ENCODE measurements around the gene DEFB128.

DEFB128 gene

DNA sequence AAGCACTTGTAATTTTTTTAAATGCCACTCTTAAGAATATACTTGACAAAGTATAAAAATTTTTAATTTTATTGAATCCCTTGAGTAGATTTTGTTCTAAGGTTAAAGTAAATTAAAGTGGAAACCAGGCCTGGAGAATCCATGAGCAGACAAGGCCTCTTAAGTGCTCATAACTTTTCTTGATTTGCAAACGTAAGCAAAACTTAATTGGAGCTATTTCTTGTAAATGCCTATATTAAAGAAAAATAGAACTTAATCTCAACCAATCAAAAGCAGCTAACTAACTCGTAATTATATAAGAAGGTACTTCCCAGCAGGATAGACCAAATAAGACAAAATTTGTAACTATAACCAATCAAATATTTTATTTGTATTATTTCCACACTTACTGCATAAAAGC lies 24.9 kb upstream of the DEFB128 start:
- TF ChIP-seq TAF1 (IDR thresholded peaks at IDR 0.05; ENCODE audit: borderline replicate concordance, insufficient read depth, low read length), result no peak
- no peak for TF ChIP-seq POLR2AphosphoS5 (IDR thresholded peaks at IDR 0.05; ENCODE audit: low read depth, low read length)
- no peak for TF ChIP-seq SIN3A (IDR thresholded peaks at IDR 0.05; ENCODE audit: borderline replicate concordance, insufficient read depth, low read length)
- no peak for TF ChIP-seq FOXP2 (optimal IDR thresholded peaks at IDR 0.05; ENCODE audit: borderline replicate concordance, extremely low read depth, extremely low read length, insufficient read depth)
- no peak for TF ChIP-seq REST (IDR thresholded peaks at IDR 0.05; ENCODE audit: insufficient read depth in 1 of 2, low read depth in 2 of 2, low read length in 2 of 2)

DNA sequence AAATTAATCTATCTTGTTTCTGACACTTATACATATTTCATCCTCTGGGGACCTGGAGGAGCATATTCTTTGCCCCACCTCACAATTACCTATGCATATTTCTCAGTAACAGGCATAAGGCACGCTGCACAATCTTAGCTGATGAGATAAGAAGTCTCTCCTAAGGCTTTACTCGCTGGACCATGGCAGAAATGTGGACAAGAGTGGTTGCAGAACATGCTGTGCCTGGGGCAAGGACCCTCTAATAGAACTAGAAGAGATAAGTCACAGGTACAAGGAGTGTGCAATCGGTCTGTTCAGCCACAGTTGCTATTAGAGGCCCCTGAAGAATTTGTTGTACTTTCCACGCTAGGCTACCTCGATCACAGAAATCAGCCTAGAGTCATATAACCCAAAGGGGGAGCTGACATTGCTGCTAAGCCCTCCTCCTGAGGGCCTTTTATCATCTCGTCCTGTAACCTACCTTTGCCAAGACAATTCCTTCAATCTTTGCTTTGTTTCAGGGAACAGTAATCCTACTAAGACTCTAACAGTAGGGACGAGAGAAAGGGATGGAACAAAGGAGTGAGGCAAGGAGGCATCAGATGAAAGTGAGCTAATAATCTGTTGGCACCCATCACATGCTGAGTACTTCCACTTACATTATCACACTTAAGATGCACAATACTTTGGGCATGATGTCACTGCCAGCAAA lies 21.4 kb upstream of the DEFB128 start:
- TF ChIP-seq SIN3A (IDR thresholded peaks at IDR 0.05; ENCODE audit: borderline replicate concordance, insufficient read depth, low read length) (no peak), POLR2AphosphoS5 (IDR thresholded peaks at IDR 0.05; ENCODE audit: low read depth, low read length) (no peak), TAF1 (IDR thresholded peaks at IDR 0.05; ENCODE audit: borderline replicate concordance, insufficient read depth, low read length) (no peak), REST (IDR thresholded peaks at IDR 0.05; ENCODE audit: insufficient read depth in 1 of 2, low read depth in 2 of 2, low read length in 2 of 2) (no peak), FOXP2 (optimal IDR thresholded peaks at IDR 0.05; ENCODE audit: borderline replicate concordance, extremely low read depth, extremely low read length, insufficient read depth) (no peak)

DNA sequence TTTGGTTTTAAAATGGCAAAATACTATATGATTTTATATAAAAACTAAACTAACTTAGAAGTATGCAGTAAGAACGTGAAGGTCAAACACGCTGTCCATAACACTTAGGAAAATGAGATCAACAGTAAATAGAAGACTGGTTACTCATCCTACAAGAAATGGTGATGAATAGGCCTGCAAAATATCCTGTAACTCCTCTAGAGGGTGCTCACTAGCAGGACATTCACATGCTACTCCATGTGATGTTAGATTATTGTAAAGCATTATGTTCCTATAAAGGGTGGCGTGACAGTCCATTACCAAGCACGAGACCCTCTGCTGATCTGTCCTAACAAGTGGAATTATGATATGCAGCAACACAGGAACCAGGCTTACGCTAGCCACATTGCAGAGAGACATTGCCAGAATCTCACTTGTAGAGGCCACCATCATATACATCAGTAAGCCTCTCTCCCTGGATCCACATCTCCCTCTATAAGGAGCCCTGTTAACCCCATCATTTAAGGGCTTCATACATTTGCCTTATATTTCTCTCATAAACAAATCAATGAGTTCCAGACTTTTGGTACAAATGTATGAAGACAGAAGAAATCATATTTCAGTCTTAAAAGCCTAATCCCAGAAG lies 19.5 kb upstream of the DEFB128 start:
- no peak for TF ChIP-seq FOXP2 (optimal IDR thresholded peaks at IDR 0.05; ENCODE audit: borderline replicate concordance, extremely low read depth, extremely low read length, insufficient read depth)
- TF ChIP-seq REST (IDR thresholded peaks at IDR 0.05; ENCODE audit: insufficient read depth in 1 of 2, low read depth in 2 of 2, low read length in 2 of 2), result no peak
- no peak for TF ChIP-seq TAF1 (IDR thresholded peaks at IDR 0.05; ENCODE audit: borderline replicate concordance, insufficient read depth, low read length)
- no peak for TF ChIP-seq POLR2AphosphoS5 (IDR thresholded peaks at IDR 0.05; ENCODE audit: low read depth, low read length)
- TF ChIP-seq SIN3A (IDR thresholded peaks at IDR 0.05; ENCODE audit: borderline replicate concordance, insufficient read depth, low read length), result no peak

DNA sequence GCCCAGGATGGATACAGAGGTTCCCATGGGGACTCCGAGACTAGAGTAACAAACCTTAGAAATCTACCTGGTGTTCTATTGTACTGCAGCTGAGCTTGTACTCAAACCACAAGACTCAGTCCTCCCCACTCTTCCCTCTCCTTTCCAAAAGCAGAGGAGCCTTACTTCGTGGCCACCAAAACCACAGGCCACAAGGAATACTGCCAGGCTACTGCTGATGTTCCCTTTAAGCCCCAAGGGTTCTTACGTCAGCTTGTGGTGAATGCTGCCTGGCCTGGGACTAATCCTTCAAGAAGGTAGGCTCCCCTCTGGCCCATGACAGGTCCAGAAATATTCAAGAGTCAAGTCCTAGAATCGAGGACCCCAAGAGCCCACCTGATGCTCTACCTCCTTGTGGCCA lies 10.5 kb upstream of the DEFB128 start:
- TF ChIP-seq REST (IDR thresholded peaks at IDR 0.05; ENCODE audit: insufficient read depth in 1 of 2, low read depth in 2 of 2, low read length in 2 of 2) (no peak), TAF1 (IDR thresholded peaks at IDR 0.05; ENCODE audit: borderline replicate concordance, insufficient read depth, low read length) (no peak), POLR2AphosphoS5 (IDR thresholded peaks at IDR 0.05; ENCODE audit: low read depth, low read length) (no peak), FOXP2 (optimal IDR thresholded peaks at IDR 0.05; ENCODE audit: borderline replicate concordance, extremely low read depth, extremely low read length, insufficient read depth) (no peak), SIN3A (IDR thresholded peaks at IDR 0.05; ENCODE audit: borderline replicate concordance, insufficient read depth, low read length) (no peak)

Measured in PFSK-1 (cell line).